WTC11 (cell line): ENCODE measurements around the gene MTX1.

Source experiments
- CREM ChIP-seq: sonication (generic); formaldehyde crosslinking; IDR thresholded peaks from 2 replicates; pipeline ENCODE4 v1.8.1; 2022; ENCODE audit warnings: mild to moderate bottlenecking, missing genetic modification reagents, moderate library complexity
- IRF2 ChIP-seq: sonication (generic); formaldehyde crosslinking; IDR thresholded peaks from 2 replicates; pipeline ENCODE4 v1.8.0; 2022; ENCODE audit warnings: low read depth, missing genetic modification reagents, borderline replicate concordance
- TCF7 ChIP-seq: sonication (generic); formaldehyde crosslinking; IDR thresholded peaks from 2 replicates; pipeline ENCODE4 v1.8.0; 2022; ENCODE audit warnings: mild to moderate bottlenecking, low read depth, missing genetic modification reagents, moderate library complexity
- ZNF396 ChIP-seq: fragments of 250-450 bp; sonication (Bioruptor Pico); IDR thresholded peaks from 2 replicates; pipeline ENCODE4 v1.8.0; 2021; ENCODE audit warnings: mild to moderate bottlenecking, moderate library complexity, borderline replicate concordance
- TF ChIP-seq, protein P1 (sequence below): fragments of 200-600 bp; IDR thresholded peaks from 2 replicates; pipeline ENCODE4 v1.8.0; 2022; ENCODE audit warnings: antibody characterized with exemption
- TF ChIP-seq, protein P2 (sequence below): sonication (generic); formaldehyde crosslinking; conservative IDR thresholded peaks from 2 replicates; pipeline ENCODE4 v1.8.1; 2022; ENCODE audit warnings: mild to moderate bottlenecking, missing genetic modification reagents
- TF ChIP-seq, protein P3 (sequence below): sonication (generic); formaldehyde crosslinking; IDR thresholded peaks from 2 replicates; pipeline ENCODE4 v1.8.0; 2022; ENCODE audit warnings: mild to moderate bottlenecking, missing genetic modification reagents
- TF ChIP-seq, protein P4 (sequence below): sonication (generic); formaldehyde crosslinking; IDR thresholded peaks from 2 replicates; pipeline ENCODE4 v1.8.0; 2023; ENCODE audit warnings: missing genetic modification reagents
- TF ChIP-seq, protein P5 (sequence below): sonication (generic); formaldehyde crosslinking; IDR thresholded peaks from 2 replicates; pipeline ENCODE4 v1.8.0; 2022; ENCODE audit warnings: mild to moderate bottlenecking, missing genetic modification reagents
- TF ChIP-seq, protein P6 (sequence below): sonication (generic); formaldehyde crosslinking; IDR thresholded peaks from 2 replicates; pipeline ENCODE4 v1.8.1; 2023; ENCODE audit warnings: mild to moderate bottlenecking, missing genetic modification reagents, moderate library complexity

DNA sequence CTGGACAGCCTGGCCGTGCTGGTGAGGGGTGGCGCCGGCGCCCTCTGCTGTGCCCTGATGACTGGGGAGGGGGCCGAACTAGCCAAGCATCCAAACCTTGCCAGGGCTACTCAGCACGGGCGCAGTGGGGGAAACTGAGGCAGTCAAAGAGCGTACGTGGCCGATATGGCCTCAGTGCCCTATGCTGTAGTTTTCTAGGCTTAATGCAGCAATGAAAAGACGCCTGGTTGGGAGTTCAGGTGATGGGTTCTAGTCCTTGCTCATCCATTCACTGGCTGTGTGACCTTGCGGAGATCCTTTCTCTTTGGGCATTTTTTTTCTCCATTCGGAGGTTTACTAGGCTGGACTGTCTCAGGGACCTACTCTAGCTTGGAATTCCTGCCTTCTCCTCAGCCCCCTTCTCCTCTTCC, 822 bp downstream of the MTX1 start:
- TF ChIP-seq, protein P1, sequence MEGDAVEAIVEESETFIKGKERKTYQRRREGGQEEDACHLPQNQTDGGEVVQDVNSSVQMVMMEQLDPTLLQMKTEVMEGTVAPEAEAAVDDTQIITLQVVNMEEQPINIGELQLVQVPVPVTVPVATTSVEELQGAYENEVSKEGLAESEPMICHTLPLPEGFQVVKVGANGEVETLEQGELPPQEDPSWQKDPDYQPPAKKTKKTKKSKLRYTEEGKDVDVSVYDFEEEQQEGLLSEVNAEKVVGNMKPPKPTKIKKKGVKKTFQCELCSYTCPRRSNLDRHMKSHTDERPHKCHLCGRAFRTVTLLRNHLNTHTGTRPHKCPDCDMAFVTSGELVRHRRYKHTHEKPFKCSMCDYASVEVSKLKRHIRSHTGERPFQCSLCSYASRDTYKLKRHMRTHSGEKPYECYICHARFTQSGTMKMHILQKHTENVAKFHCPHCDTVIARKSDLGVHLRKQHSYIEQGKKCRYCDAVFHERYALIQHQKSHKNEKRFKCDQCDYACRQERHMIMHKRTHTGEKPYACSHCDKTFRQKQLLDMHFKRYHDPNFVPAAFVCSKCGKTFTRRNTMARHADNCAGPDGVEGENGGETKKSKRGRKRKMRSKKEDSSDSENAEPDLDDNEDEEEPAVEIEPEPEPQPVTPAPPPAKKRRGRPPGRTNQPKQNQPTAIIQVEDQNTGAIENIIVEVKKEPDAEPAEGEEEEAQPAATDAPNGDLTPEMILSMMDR, result no peak
- TF ChIP-seq ZNF396 (CRISPR knock-in tag), result no peak
- TF ChIP-seq, protein P2, sequence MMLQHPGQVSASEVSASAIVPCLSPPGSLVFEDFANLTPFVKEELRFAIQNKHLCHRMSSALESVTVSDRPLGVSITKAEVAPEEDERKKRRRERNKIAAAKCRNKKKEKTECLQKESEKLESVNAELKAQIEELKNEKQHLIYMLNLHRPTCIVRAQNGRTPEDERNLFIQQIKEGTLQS (CRISPR knock-in tag), result no peak
- no peak for TF ChIP-seq IRF2 (CRISPR knock-in tag)
- TF ChIP-seq TCF7 (CRISPR knock-in tag), result no peak
- TF ChIP-seq, protein P3, sequence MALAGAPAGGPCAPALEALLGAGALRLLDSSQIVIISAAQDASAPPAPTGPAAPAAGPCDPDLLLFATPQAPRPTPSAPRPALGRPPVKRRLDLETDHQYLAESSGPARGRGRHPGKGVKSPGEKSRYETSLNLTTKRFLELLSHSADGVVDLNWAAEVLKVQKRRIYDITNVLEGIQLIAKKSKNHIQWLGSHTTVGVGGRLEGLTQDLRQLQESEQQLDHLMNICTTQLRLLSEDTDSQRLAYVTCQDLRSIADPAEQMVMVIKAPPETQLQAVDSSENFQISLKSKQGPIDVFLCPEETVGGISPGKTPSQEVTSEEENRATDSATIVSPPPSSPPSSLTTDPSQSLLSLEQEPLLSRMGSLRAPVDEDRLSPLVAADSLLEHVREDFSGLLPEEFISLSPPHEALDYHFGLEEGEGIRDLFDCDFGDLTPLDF (CRISPR knock-in tag), result no peak
- TF ChIP-seq, protein P4, sequence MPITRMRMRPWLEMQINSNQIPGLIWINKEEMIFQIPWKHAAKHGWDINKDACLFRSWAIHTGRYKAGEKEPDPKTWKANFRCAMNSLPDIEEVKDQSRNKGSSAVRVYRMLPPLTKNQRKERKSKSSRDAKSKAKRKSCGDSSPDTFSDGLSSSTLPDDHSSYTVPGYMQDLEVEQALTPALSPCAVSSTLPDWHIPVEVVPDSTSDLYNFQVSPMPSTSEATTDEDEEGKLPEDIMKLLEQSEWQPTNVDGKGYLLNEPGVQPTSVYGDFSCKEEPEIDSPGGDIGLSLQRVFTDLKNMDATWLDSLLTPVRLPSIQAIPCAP, result no peak
- TF ChIP-seq, protein P5, sequence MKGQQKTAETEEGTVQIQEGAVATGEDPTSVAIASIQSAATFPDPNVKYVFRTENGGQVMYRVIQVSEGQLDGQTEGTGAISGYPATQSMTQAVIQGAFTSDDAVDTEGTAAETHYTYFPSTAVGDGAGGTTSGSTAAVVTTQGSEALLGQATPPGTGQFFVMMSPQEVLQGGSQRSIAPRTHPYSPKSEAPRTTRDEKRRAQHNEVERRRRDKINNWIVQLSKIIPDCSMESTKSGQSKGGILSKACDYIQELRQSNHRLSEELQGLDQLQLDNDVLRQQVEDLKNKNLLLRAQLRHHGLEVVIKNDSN, result no peak
- no peak for TF ChIP-seq CREM (CRISPR knock-in tag)
- TF ChIP-seq, protein P6, sequence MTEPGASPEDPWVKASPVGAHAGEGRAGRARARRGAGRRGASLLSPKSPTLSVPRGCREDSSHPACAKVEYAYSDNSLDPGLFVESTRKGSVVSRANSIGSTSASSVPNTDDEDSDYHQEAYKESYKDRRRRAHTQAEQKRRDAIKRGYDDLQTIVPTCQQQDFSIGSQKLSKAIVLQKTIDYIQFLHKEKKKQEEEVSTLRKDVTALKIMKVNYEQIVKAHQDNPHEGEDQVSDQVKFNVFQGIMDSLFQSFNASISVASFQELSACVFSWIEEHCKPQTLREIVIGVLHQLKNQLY (CRISPR knock-in tag), result no peak
